Motor neuron (in vitro differentiated cells): Measurements from ENCODE around the gene CD3G. TPM values are rescaled to one million over a fixed set of nuclear protein-coding genes. Genes with fewer than 3 reads are reported as not detected.

ENCODE experiments used
- ATAC-seq, 8 experiments: fragments of 200-7000 bp; cut with Tn5 transposase; replicated peaks in 6 of 8; 2 replicates each; pipeline ENCODE4 v1.8.0; 2021; ENCODE audit warnings: mild to moderate bottlenecking in 8 of 8, moderate library complexity in 8 of 8
- H3K27ac ChIP-seq, 2 donors: fragments of 250-450 bp; sonication (Bioruptor Pico); 2 replicates each; pipeline ENCODE4 v1.9.0; 2021; ENCODE audit warnings: antibody characterized with exemption in 2 of 2, mild to moderate bottlenecking in 2 of 2, moderate library complexity in 1 of 2
- H3K4me1 ChIP-seq, 2 donors: fragments of 250-450 bp; sonication (Bioruptor Pico); replicated peaks in 1 of 2; 2 replicates each; pipeline ENCODE4 v1.6.1; 2021; ENCODE audit warnings: antibody characterized with exemption in 2 of 2, mild to moderate bottlenecking in 2 of 2, moderate library complexity in 1 of 2
- H3K4me3 ChIP-seq, 5 donors: fragments of 250-450 bp; sonication (Bioruptor Pico); 2 replicates each; pipeline ENCODE4 v1.9.0; 2021; ENCODE audit warnings: antibody characterized with exemption in 5 of 5, mild to moderate bottlenecking in 5 of 5, moderate library complexity in 4 of 5
- WGBS, 10 experiments: fragments of 450-650 bp; shearing (Covaris generic); methylation state at CpG; one replicate each; pipeline ENCODE4 v1.0.0; 2022; 5-methylcytosine and 5-hydroxymethylcytosine counted together
- in situ Hi-C, 9 experiments: fragments of 400-800 bp; cut with MboI; loops; one replicate each; pipeline ENCODE4 v1.15.0; 2021; ENCODE audit warnings: low sequenced_read_pairs in 9 of 9, low pct_unique_long_range_greater_than_20kb in 2 of 9; ENCODE audit not compliant: unreplicated experiment in 9 of 9
- total RNA-seq, 8 experiments: library from RNA; unstranded; fragments of 300-600 nt; gene quantifications; 2 replicates each; pipeline versions ENCODE4 v1.2.3 to v1.2.4, GENCODE V29; 2022

Gene CD3G
- total RNA-seq, 8 experiments from 2014 or later: 0.24 to 0.71 (median 0.52) TPM; not detected in 5

GRCh38 chr11:118366287-118366686 lies 22.1 kb downstream of the CD3G start:
- Histone ChIP-seq H3K27ac (no peak overlapping the region), H3K4me3 (no peak overlapping the region), H3K4me1 (no peaks in the 10 kb centered on the region)
- in situ Hi-C loops: loop anchor here in 1 of 9 experiments (25.0 kb wide), 1 partner anchor 179 kb away; the partner anchor contains the start of gene SCN2B
- WGBS, 10 experiments: 33 to 100% (median 94%) methylated on average over 1 of the region's 1 CpG; no CpG with 5 or more reads in 2 of the 10 experiments
- no peak for ATAC-seq

DNA sequence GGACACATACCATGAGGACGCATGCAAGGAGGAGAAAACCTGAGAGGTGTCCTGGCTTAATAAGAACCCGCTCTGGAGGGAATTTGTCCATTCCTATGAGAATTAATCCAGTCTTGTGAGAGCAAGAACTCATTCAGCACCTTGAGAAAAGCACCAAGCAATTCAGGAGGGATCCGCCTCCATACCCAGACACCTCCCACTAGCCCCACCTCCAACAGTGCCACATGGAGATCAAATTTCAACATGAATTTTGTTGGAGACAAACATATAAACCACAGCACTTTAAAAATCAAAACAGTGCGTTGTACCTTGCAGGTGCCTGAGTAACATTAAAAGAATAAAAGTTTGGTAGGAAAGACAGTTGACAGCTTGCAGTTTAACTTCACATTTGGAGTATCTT lies 26.6 kb downstream of the CD3G start:
- H3K4me1 ChIP-seq: no peaks in the 10 kb centered on the region
- peak in 3 of 8 experiments; percentile 35 to 71 (median 69) for ATAC-seq
- in situ Hi-C loops: loop anchor here in 2 of 9 experiments (10.0 to 25.0 kb wide), 2 partner anchors 124 to 183 kb away; partner anchors contain the start of gene SCN2B (in 1 of the 2)
- H3K27ac ChIP-seq: no peak overlapping the region
- H3K4me3 ChIP-seq: no peak overlapping the region
- 80 to 100% (median 94%) methylated on average over 1 to 4 of the region's 4 CpGs for WGBS, 10 experiments

DNA sequence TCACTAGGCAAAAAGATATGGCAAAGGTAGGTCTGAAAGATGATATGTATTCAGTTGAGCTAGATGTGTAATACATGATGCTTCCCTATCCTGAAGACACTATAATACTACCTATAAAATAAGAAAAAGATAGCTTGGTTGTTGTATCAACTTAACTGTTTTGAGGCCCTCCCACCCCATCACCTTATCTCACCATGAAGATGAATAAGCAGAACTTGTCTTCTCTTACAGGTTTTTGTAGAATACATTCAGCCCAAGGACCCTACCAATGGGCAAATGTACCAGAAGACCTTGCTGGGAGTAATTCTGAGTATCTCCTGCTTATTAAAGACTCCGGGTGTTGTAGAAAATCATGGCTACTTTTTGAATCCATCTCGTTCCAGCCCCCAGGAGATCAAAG lies 29.1 kb downstream of the CD3G start:
- in situ Hi-C loops: loop anchor here in 2 of 9 experiments (10.0 to 25.0 kb wide), 2 partner anchors 122 to 186 kb away; partner anchors contain the start of gene SCN2B (in 1 of the 2)
- WGBS, 10 experiments: 73 to 100% (median 100%) methylated on average over 1 to 2 of the region's 2 CpGs; no CpG with 5 or more reads in 3 of the 10 experiments
- Histone ChIP-seq H3K4me3 (no peak overlapping the region), H3K4me1 (no peaks in the 10 kb centered on the region), H3K27ac (no peak overlapping the region)
- no peak for ATAC-seq

DNA sequence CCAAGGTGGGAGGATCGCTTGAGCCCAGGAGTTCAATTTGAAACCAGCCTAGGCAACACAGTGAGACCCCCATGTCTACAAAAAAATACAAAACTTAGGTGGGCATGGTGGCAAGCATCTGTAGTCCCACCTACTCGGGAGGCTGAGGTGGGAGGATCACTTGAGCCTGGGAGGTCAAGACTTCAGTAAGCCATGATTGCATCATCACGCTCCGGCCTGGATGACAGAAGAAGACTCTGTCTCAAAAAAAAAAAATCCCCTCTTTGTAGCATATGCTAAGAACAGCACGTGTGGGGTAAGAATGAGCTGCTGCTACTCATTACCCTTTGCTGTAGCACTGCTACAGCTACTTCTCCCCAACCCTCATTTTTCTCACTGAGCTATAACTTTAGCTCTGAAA lies 29.7 kb downstream of the CD3G start:
- WGBS, 10 experiments: 42 to 100% (median 96%) methylated on average over 1 to 5 of the region's 5 CpGs; no CpG with 5 or more reads in 3 of the 10 experiments

GRCh38 chr11:118374729-118375128 lies 30.6 kb downstream of the CD3G start:
- in situ Hi-C loops: loop anchor here in 6 of 9 experiments (10.0 to 25.0 kb wide), 3 partner anchors 113 to 187 kb away; partner anchors contain the start of gene SCN2B (in 1 of the 6)
- WGBS, 10 experiments: 16 to 100% (median 90%) methylated on average over 1 to 3 of the region's 3 CpGs; no CpG with 5 or more reads in 1 of the 10 experiments

More for the DNA sequence above, 29.7 kb downstream of the CD3G start:
- no peak overlapping the region for H3K4me3 ChIP-seq
- H3K4me1 ChIP-seq: no peaks in the 10 kb centered on the region
- in situ Hi-C loops: loop anchor here in 2 of 9 experiments (10.0 to 25.0 kb wide), 2 partner anchors 121 to 187 kb away; partner anchors contain the start of gene SCN2B (in 1 of the 2)
- no peak for ATAC-seq
- no peak overlapping the region for H3K27ac ChIP-seq

GRCh38 chr11:118375978-118376377 lies 31.8 kb downstream of the CD3G start:
- peak in 1 of 8 experiments; percentile 68 for ATAC-seq
- no peak overlapping the region for H3K4me3 ChIP-seq
- no peaks in the 10 kb centered on the region for H3K4me1 ChIP-seq
- in situ Hi-C loops: loop anchor here in 6 of 9 experiments (10.0 to 25.0 kb wide), 2 partner anchors 111 to 119 kb away; no protein-coding TSS in a partner anchor
- H3K27ac ChIP-seq: no peak overlapping the region

More at GRCh38 chr11:118374729-118375128, 30.6 kb downstream of the CD3G start:
- no peaks in the 10 kb centered on the region for H3K4me1 ChIP-seq
- H3K27ac ChIP-seq: no peak overlapping the region
- H3K4me3 ChIP-seq: no peak overlapping the region
- ATAC-seq: peak in 1 of 8 experiments; percentile 57

DNA sequence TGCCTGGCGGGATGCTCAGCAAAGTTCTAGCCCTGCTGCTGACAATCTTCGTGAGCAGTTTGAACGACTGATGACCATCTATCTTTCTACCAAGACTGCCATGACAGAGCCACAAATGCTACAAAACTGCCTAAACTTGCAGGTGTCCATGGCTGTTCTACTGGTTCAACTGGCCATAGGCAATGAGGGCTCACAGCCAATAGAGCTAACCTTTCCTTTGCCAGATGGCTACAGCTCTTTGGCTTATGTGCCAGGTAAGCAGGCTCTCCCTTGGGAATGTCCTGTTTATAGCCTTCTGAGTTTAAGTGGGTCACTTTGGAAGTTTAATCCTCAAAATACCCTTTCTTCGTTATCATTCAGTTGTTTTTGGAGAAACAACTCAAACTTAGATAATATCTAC lies 35.4 kb downstream of the CD3G start:
- 88 to 100% (median 94%) methylated on average over 1 to 4 of the region's 4 CpGs; no CpG with 5 or more reads in 1 of the 10 experiments for WGBS, 10 experiments
- H3K27ac ChIP-seq: no peak overlapping the region
- no peak overlapping the region for H3K4me3 ChIP-seq
- no peaks in the 10 kb centered on the region for H3K4me1 ChIP-seq
- ATAC-seq: no peak
- in situ Hi-C loops: loop anchor here in 6 of 9 experiments (10.0 to 25.0 kb wide), 2 partner anchors 108 to 115 kb away; no protein-coding TSS in a partner anchor

- ATAC-seq: no peak
- in situ Hi-C loops: loop anchor here in 5 of 9 experiments (25.0 kb wide), 1 partner anchor 107 kb away; no protein-coding TSS in a partner anchor
Measured at GRCh38 chr11:118380571-118380970, 36.4 kb downstream of the CD3G start.

GRCh38 chr11:118382954-118383353 lies 38.8 kb downstream of the CD3G start:
- Histone ChIP-seq H3K4me3 (no peak overlapping the region), H3K27ac (no peak overlapping the region), H3K4me1 (no peaks in the 10 kb centered on the region)
- ATAC-seq: no peak
- in situ Hi-C loops: loop anchor here in 5 of 9 experiments (25.0 kb wide), 1 partner anchor 104 kb away; no protein-coding TSS in a partner anchor
- 79 to 100% (median 89%) methylated on average over 1 to 3 of the region's 3 CpGs; no CpG with 5 or more reads in 3 of the 10 experiments for WGBS, 10 experiments

More at GRCh38 chr11:118380571-118380970, 36.4 kb downstream of the CD3G start:
- no peaks in the 10 kb centered on the region for H3K4me1 ChIP-seq
- no peak overlapping the region for H3K27ac ChIP-seq
- H3K4me3 ChIP-seq: no peak overlapping the region

DNA sequence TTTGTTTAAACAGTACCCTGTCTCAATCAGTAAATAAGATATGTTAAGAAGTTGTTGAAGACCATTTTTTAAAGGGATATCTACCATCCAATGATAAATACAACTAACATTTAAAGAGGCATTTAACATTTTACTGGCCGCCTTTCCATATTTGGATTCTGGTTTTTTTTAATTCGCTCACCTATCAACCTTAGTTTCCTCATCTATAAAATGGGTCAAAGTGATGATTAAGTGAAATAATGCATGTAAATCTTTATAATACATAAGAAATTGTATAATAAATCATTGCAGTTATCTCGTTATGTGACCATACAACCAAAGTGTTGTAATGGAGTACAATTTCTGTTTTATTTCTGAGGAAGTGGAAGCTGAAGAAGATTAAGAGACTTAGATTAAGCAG lies 39.5 kb downstream of the CD3G start:
- H3K27ac ChIP-seq: no peak overlapping the region
- H3K4me3 ChIP-seq: no peak overlapping the region
- ATAC-seq: no peak
- no peaks in the 10 kb centered on the region for H3K4me1 ChIP-seq
- 73 to 100% (median 100%) methylated on average over 1 to 3 of the region's 3 CpGs for WGBS, 10 experiments
- in situ Hi-C loops: loop anchor here in 5 of 9 experiments (25.0 kb wide), 1 partner anchor 104 kb away; no protein-coding TSS in a partner anchor

GRCh38 chr11:118396097-118396501 lies 52.0 kb downstream of the CD3G start:
- in situ Hi-C loops: loop anchor here in 7 of 9 experiments (10.0 to 25.0 kb wide), 2 partner anchors 91 to 99 kb away; no protein-coding TSS in a partner anchor
- 81 to 100% (median 88%) methylated on average over 3 to 6 of the region's 6 CpGs for WGBS, 10 experiments
- Histone ChIP-seq H3K27ac (no peak overlapping the region), H3K4me3 (no peak overlapping the region), H3K4me1 (peaks cover 4 to 5% of the 10 kb centered on the region in 2 donors)
- no peak for ATAC-seq

DNA sequence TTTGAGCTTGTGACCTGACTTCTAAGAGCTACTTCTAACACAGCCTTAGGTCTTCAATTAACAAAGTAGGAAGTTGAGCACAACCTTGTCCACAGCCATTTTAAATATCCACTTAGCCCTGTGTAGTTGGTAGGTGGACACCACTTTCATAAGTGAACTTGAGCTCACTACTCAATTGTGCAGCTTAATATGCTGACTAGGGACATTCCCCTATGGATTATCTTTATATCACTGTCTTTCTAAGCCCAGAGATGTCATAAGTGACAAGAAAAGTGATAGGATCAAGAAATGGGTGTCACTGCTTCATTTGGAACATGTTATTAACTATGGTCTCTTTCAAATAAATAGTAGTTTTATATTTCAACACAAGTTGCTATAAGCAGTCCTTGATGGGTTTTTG lies 53.3 kb downstream of the CD3G start:
- Histone ChIP-seq H3K4me1 (peaks cover 5 to 7% of the 10 kb centered on the region in 2 donors), H3K4me3 (no peak overlapping the region), H3K27ac (no peak overlapping the region)
- in situ Hi-C loops: loop anchor here in 7 of 9 experiments (10.0 to 25.0 kb wide), 2 partner anchors 90 to 97 kb away; no protein-coding TSS in a partner anchor
- no peak for ATAC-seq

- WGBS, 10 experiments: 38 to 100% (median 80%) methylated on average over 1 to 3 of the region's 3 CpGs; no CpG with 5 or more reads in 3 of the 10 experiments
- ATAC-seq: no peak
- in situ Hi-C loops: loop anchor here in 7 of 9 experiments (10.0 to 25.0 kb wide), 2 partner anchors 88 to 96 kb away; no protein-coding TSS in a partner anchor
- Histone ChIP-seq H3K4me3 (no peak overlapping the region), H3K27ac (no peak overlapping the region), H3K4me1 (peaks cover 15 to 19% of the 10 kb centered on the region in 2 donors)
Measured at GRCh38 chr11:118398791-118399559, 54.8 kb downstream of the CD3G start.
